HEK293 (cell line): ENCODE results near the gene KIAA1328.

Experiments used
- CTCF ChIA-PET: fragments of 350-600 bp; formaldehyde crosslinking; extraction: SDS; loops from one replicate; lab custom pipeline; 2021; ENCODE audit warnings: antibody characterized with exemption; lab: Yijun Ruan, JAX
- POLR2A ChIA-PET: fragments of 300-600 bp; formaldehyde crosslinking; extraction: SDS; loops from one replicate; lab custom pipeline; 2020; ENCODE audit warnings: antibody characterized with exemption, inconsistent platforms; lab: Yijun Ruan, JAX
- H3K27ac ChIP-seq: fragments of 200-500 bp; sonication (Bioruptor generic); 2 replicates; pipeline ENCODE4 v1.5.1; 2014; ENCODE audit warnings: low read depth, low read length, control low read depth, inconsistent platforms; ENCODE audit errors: extremely low read depth
- H3K36me3 ChIP-seq, 2 experiments: fragments of 200-500 bp in 1 of 2; sonication (Bioruptor generic) in 1 of 2; 1 replicate in 1 of 2; 2 replicates in 1 of 2; pipeline ENCODE4 v1.5.1; 2014 to 2017; ENCODE audit warnings: inconsistent platforms in 2 of 2, low read length in 2 of 2; ENCODE audit not compliant: control insufficient read depth in 2 of 2, insufficient read depth in 1 of 2
- H3K4me1 ChIP-seq: fragments of 200-500 bp; sonication (Bioruptor generic); 2 replicates; pipeline ENCODE4 v1.5.1; 2014; ENCODE audit warnings: mild to moderate bottlenecking, low read length, inconsistent platforms; ENCODE audit not compliant: control insufficient read depth, insufficient read depth
- H3K4me3 ChIP-seq: 2 replicates; pipeline ENCODE4 v1.5.1; 2011; ENCODE audit warnings: low read depth, mild to moderate bottlenecking, control low read depth, low read length, moderate library complexity
- H3K9me3 ChIP-seq: fragments of 200-500 bp; sonication (Bioruptor generic); 2 replicates; pipeline ENCODE4 v1.5.1; 2014; ENCODE audit warnings: low read depth, low read length, inconsistent platforms; ENCODE audit not compliant: control insufficient read depth, insufficient read depth
- BCL6B ChIP-seq: fragments of 450-650 bp; formaldehyde crosslinking; IDR thresholded peaks from 2 replicates; pipeline ENCODE4 v1.5.1; 2017; ENCODE audit warnings: missing biosample characterization, missing genetic modification characterization
- GFI1B ChIP-seq: fragments of 450-650 bp; formaldehyde crosslinking; IDR thresholded peaks from 2 replicates; pipeline ENCODE4 v1.5.1; 2016; ENCODE audit warnings: missing biosample characterization, missing genetic modification characterization
- HOXD13 ChIP-seq: sonication (generic); formaldehyde crosslinking; IDR thresholded peaks from 2 replicates; pipeline ENCODE4 v1.8.0; 2022; ENCODE audit warnings: missing genetic modification reagents, borderline replicate concordance
- IKZF3 ChIP-seq: fragments of 450-650 bp; IDR thresholded peaks from 2 replicates; pipeline ENCODE4 v1.5.0; 2018; ENCODE audit warnings: missing biosample characterization, mild to moderate bottlenecking, missing genetic modification characterization, moderate library complexity
- MZF1 ChIP-seq: fragments of 450-650 bp; formaldehyde crosslinking; IDR thresholded peaks from 2 replicates; pipeline ENCODE4 v1.5.1; 2017; ENCODE audit warnings: missing biosample characterization, missing genetic modification characterization, borderline replicate concordance
- OSR2 ChIP-seq: fragments of 450-650 bp; formaldehyde crosslinking; IDR thresholded peaks from 2 replicates; pipeline ENCODE4 v1.5.1; 2016; ENCODE audit warnings: missing biosample characterization, missing genetic modification characterization
- PBX3 ChIP-seq: sonication (generic); formaldehyde crosslinking; IDR thresholded peaks from 2 replicates; pipeline ENCODE4 v1.8.1; 2022; ENCODE audit warnings: mild to moderate bottlenecking, moderate library complexity, missing genetic modification reagents
- PRDM1 ChIP-seq: fragments of 450-650 bp; formaldehyde crosslinking; IDR thresholded peaks from 2 replicates; pipeline ENCODE4; 2016; ENCODE audit warnings: missing biosample characterization, missing genetic modification characterization
- SCRT2 ChIP-seq: fragments of 450-650 bp; formaldehyde crosslinking; IDR thresholded peaks from 2 replicates; pipeline ENCODE4 v1.5.1; 2016; ENCODE audit warnings: missing biosample characterization, missing genetic modification characterization
- TRIM28 ChIP-seq: IDR thresholded peaks from 2 replicates; pipeline ENCODE4 v1.6.1; 2011; ENCODE audit warnings: low read length, control low read depth, borderline replicate concordance
- ZBTB17 ChIP-seq: fragments of 450-650 bp; formaldehyde crosslinking; IDR thresholded peaks from 2 replicates; pipeline ENCODE4 v1.5.1; 2016; ENCODE audit warnings: missing biosample characterization, missing genetic modification characterization
- ZNF10 ChIP-seq: fragments of 450-650 bp; formaldehyde crosslinking; IDR thresholded peaks from 2 replicates; pipeline ENCODE4 v1.5.1; 2017; ENCODE audit warnings: missing biosample characterization, missing genetic modification characterization
- ZNF184 ChIP-seq: fragments of 450-650 bp; IDR thresholded peaks from 2 replicates; pipeline ENCODE4 v1.5.1; 2018; ENCODE audit warnings: missing biosample characterization, mild to moderate bottlenecking, missing genetic modification characterization
- ZNF274 ChIP-seq, 2 experiments: fragments of 200-500 bp in 1 of 2; fragments of 450-650 bp in 1 of 2; sonication (Bioruptor generic) in 1 of 2; formaldehyde crosslinking in 1 of 2; IDR thresholded peaks; 2 replicates each; pipeline versions ENCODE4 v1.5.1 to v1.6.1; 2014 to 2016; ENCODE audit warnings: borderline replicate concordance in 1 of 2, inconsistent platforms in 1 of 2, low read length in 1 of 2, missing biosample characterization in 1 of 2, missing genetic modification characterization in 1 of 2
- ZNF341 ChIP-seq: fragments of 450-650 bp; formaldehyde crosslinking; IDR thresholded peaks from 2 replicates; pipeline ENCODE4; 2016; ENCODE audit warnings: low read depth, missing biosample characterization, missing genetic modification characterization
- ZNF513 ChIP-seq: fragments of 450-650 bp; IDR thresholded peaks from 2 replicates; pipeline ENCODE4 v1.5.1; 2018; ENCODE audit warnings: missing biosample characterization, missing genetic modification characterization
- ZNF530 ChIP-seq: fragments of 450-650 bp; formaldehyde crosslinking; IDR thresholded peaks from 2 replicates; pipeline ENCODE4 v1.5.1; 2016; ENCODE audit warnings: low read depth, missing biosample characterization, missing genetic modification characterization
- ZNF555 ChIP-seq: fragments of 450-650 bp; formaldehyde crosslinking; conservative IDR thresholded peaks from 2 replicates; pipeline ENCODE4 v1.5.1; 2017; ENCODE audit warnings: missing biosample characterization, mild to moderate bottlenecking, missing genetic modification characterization, inconsistent platforms
- ZNF585B ChIP-seq: fragments of 450-650 bp; formaldehyde crosslinking; IDR thresholded peaks from 2 replicates; pipeline ENCODE4 v1.5.1; 2016; ENCODE audit warnings: missing biosample characterization, missing genetic modification characterization
- ZNF610 ChIP-seq: fragments of 450-650 bp; formaldehyde crosslinking; IDR thresholded peaks from 2 replicates; pipeline ENCODE4 v1.5.1; 2016; ENCODE audit warnings: missing biosample characterization, missing genetic modification characterization, borderline replicate concordance
- ZNF654 ChIP-seq: fragments of 450-650 bp; formaldehyde crosslinking; IDR thresholded peaks from 2 replicates; pipeline ENCODE4 v1.5.1; 2016; ENCODE audit warnings: low read depth, missing biosample characterization, missing genetic modification characterization
- ZNF777 ChIP-seq: fragments of 450-650 bp; formaldehyde crosslinking; IDR thresholded peaks from 2 replicates; pipeline ENCODE4 v1.5.1; 2017; ENCODE audit warnings: missing biosample characterization, missing genetic modification characterization, borderline replicate concordance
- ZNF837 ChIP-seq: fragments of 450-650 bp; formaldehyde crosslinking; IDR thresholded peaks from 2 replicates; pipeline ENCODE4 v1.5.1; 2016; ENCODE audit warnings: missing biosample characterization, missing genetic modification characterization
- TF ChIP-seq, protein P1 (sequence below): fragments of 450-650 bp; formaldehyde crosslinking; IDR thresholded peaks from 2 replicates; pipeline ENCODE4 v1.5.1; 2016; ENCODE audit warnings: missing biosample characterization, missing genetic modification characterization

KIAA1328 gene

DNA sequence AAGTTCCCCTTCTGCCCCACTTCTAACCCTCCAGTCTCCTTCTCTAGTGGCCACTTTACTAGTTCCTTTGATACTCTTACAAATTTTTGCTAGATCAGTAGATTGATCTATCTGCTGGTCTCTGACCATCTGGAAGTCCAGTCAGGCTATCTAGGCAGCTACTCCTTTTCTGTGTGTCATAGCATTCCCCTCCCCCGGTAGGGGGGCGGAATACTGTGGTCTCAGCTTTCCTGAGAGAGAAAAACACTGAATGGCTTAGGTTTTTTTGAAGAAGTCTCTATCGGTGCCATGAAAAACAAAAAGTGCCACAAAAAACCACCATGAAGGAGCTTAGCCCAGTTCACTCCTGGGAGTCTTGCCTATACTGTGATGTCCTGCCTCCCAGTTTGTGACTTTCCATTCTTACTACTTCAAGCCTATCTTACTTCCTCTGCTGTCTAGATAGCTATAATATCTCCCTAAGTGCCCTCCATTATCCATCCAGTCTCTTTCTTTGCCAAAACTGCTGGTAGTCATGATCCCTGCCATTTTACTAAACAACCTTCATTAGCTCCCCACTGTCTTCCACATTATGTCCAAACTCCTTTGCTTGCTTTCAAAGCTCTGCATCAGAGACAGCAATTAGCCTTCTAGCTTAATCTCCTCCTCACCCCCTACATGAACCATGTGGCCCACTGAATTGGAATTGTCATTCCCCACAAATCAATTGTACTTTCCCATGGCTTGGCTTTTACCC, 30.0 kb upstream of the KIAA1328 start:
- H3K9me3 ChIP-seq, result no peaks in the 10 kb centered on the region
- no peak overlapping the region for H3K4me3 ChIP-seq
- no peaks in the 10 kb centered on the region for H3K4me1 ChIP-seq
- no peak overlapping the region for H3K27ac ChIP-seq
- CTCF ChIA-PET, result interaction anchor here (0.6 to 1.3 kb wide), 3 partner anchors 10 to 12 kb away, joined by 3 to 5 read pairs (median 3); no protein-coding TSS in a partner anchor
- peaks cover 5 to 96% of the 10 kb centered on the region in 2 experiments for H3K36me3 ChIP-seq
- TF ChIP-seq ZNF654 (tag by site-specific recombination), result no peak
- no peak for TF ChIP-seq ZNF10
- TF ChIP-seq IKZF3 (tag by site-specific recombination), result no peak
- POLR2A ChIA-PET, result interaction anchor here (1.1 kb wide), 1 partner anchor 13 kb away, joined by 3 read pairs; no protein-coding TSS in a partner anchor

GRCh38 chr18:36805105-36805504, 23.8 kb upstream of the KIAA1328 start:
- no peak overlapping the region for H3K27ac ChIP-seq
- H3K4me1 ChIP-seq, result no peaks in the 10 kb centered on the region
- H3K9me3 ChIP-seq, result no peaks in the 10 kb centered on the region
- no peak overlapping the region for H3K4me3 ChIP-seq
- TF ChIP-seq ZNF513 (tag by site-specific recombination), result no peak
- TF ChIP-seq PRDM1, result no peak
- TF ChIP-seq SCRT2, result no peak
- TF ChIP-seq HOXD13 (CRISPR knock-in tag), result no peak
- no peak for TF ChIP-seq ZNF555
- TF ChIP-seq ZNF777 (tag by site-specific recombination), result no peak
- no peak for TF ChIP-seq ZNF837
- TF ChIP-seq ZNF274 (IDR thresholded peaks at IDR 0.05; ENCODE audit: low read length), result no peak
- TF ChIP-seq ZNF274 (tag by site-specific recombination; IDR thresholded peaks at IDR 0.05; ENCODE audit: borderline replicate concordance), result no peak
- no peak for TF ChIP-seq ZNF341
- TF ChIP-seq ZBTB17, result no peak
- H3K36me3 ChIP-seq, result peaks cover 6 to 81% of the 10 kb centered on the region in 2 experiments; a peak in 2 of 3 replicates
- ChIA-PET POLR2A (no interaction called here), CTCF (no interaction called here)

DNA sequence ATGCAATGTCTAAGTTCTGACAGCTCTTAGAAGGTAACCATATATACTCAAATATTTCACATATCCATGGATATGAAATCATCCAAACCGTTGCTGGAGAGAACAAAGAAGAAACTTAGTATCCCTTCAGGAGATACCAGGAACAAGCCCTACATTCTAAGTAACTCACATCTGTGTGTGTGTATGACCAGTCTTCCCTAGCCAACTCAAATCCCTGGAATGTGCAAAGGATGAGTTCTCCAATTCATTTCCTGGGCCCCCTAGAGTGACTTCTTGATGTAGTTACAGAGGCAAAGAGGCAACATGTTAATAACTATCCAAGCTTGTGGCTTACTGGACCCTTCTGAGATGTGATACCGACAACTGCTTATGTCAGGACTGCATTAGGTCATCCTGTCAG, 20.2 kb upstream of the KIAA1328 start:
- no peak overlapping the region for H3K4me3 ChIP-seq
- CTCF ChIA-PET, result interaction anchor here (0.6 to 2.8 kb wide), 11 partner anchors 8 to 1239 kb away, joined by 3 to 11 read pairs (median 3); no protein-coding TSS in a partner anchor
- H3K9me3 ChIP-seq, result no peaks in the 10 kb centered on the region
- no peak overlapping the region for H3K27ac ChIP-seq
- H3K36me3 ChIP-seq, result peaks cover 3 to 83% of the 10 kb centered on the region in 2 experiments; a peak in 2 of 3 replicates
- no peaks in the 10 kb centered on the region for H3K4me1 ChIP-seq
- POLR2A ChIA-PET, result no interaction called here
- TF ChIP-seq BCL6B (tag by site-specific recombination), result no peak
- TF ChIP-seq GFI1B, result no peak
- TF ChIP-seq MZF1 (tag by site-specific recombination), result no peak
- TF ChIP-seq ZNF610 (tag by site-specific recombination), result no peak
- TF ChIP-seq TRIM28, result no peak
- no peak for TF ChIP-seq ZNF530 (tag by site-specific recombination)
- no peak for TF ChIP-seq ZNF184 (tag by site-specific recombination)
- TF ChIP-seq ZNF585B, result no peak
- TF ChIP-seq, protein P1, sequence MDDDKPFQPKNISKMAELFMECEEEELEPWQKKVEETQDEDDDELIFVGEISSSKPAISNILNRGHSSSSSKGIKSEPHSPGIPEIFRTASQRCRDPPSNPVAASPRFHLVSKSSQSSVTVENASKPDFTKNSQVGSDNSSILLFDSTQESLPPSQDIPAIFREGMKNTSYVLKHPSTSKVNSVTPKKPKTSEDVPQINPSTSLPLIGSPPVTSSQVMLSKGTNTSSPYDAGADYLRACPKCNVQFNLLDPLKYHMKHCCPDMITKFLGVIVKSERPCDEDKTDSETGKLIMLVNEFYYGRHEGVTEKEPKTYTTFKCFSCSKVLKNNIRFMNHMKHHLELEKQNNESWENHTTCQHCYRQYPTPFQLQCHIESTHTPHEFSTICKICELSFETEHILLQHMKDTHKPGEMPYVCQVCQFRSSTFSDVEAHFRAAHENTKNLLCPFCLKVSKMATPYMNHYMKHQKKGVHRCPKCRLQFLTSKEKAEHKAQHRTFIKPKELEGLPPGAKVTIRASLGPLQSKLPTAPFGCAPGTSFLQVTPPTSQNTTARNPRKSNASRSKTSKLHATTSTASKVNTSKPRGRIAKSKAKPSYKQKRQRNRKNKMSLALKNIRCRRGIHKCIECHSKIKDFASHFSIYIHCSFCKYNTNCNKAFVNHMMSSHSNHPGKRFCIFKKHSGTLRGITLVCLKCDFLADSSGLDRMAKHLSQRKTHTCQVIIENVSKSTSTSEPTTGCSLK (tag by site-specific recombination), result no peak
- TF ChIP-seq SCRT2, result no peak
- TF ChIP-seq OSR2, result no peak
- no peak for TF ChIP-seq PBX3 (CRISPR knock-in tag)
